Activated CD8-positive, alpha-beta T cell treated with anti-CD3 and anti-CD28 coated beads, Interleukin-2, amount 10 ng/mL, durations not matched to agents 7 days and 5 days (primary cell): Measurements from ENCODE around the gene MCF2L2. TPM values are rescaled to one million over a fixed set of nuclear protein-coding genes. Genes with fewer than 3 reads are reported as not detected.
"Not testable (repeated sequence)": the region's sequence is repeated elsewhere in the genome, so short reads cannot be mapped to it uniquely, and the experiment has no call there.

ENCODE experiments used
- ATAC-seq: fragments of 150-1000 bp; cut with Tn5 transposase; one replicate; pipeline ENCODE4 v1.10.0; 2021; ENCODE audit warnings: moderate library complexity
- CTCF ChIA-PET: fragments of 350-600 bp; sonication (Branson Sonifier 250); formaldehyde crosslinking; loops from one replicate; lab custom pipeline; 2021; ENCODE audit warnings: antibody characterized with exemption; lab: Charles Lee
- POLR2A ChIA-PET: fragments of 350-600 bp; sonication (Branson Sonifier 250); formaldehyde crosslinking; loops from one replicate; lab custom pipeline; 2021; ENCODE audit warnings: antibody characterized with exemption; lab: Charles Lee
- DNase-seq: peaks from one replicate; pipeline ENCODE4 v3.0.0-alpha.2; 2020
- H3K27ac Mint-ChIP-seq: one replicate; pipeline ENCODE4 v1.8.0; 2021; ENCODE audit warnings: mild to moderate bottlenecking, mixed read lengths
- H3K27me3 Mint-ChIP-seq: one replicate; pipeline ENCODE4 v1.8.0; 2021; ENCODE audit warnings: low read depth, mixed read lengths
- H3K36me3 Mint-ChIP-seq: one replicate; pipeline ENCODE4 v1.8.0; 2021; ENCODE audit warnings: low read depth, mixed read lengths
- H3K4me1 Mint-ChIP-seq: one replicate; pipeline ENCODE4 v1.8.0; 2021; ENCODE audit warnings: low read depth, mixed read lengths
- H3K4me3 Mint-ChIP-seq: one replicate; pipeline ENCODE4 v1.8.0; 2021; ENCODE audit warnings: mild to moderate bottlenecking, mixed read lengths
- H3K9me3 Mint-ChIP-seq: one replicate; pipeline ENCODE4 v1.8.0; 2022; ENCODE audit warnings: mixed read lengths; ENCODE audit not compliant: insufficient read depth
- total RNA-seq, 2 experiments: library from RNA; stranded (reverse); gene quantifications; one replicate each; pipeline ENCODE4 v1.2.3, GENCODE V29; 2021

The MCF2L2 gene
- total RNA-seq, 2 experiments from 2014 or later = 7.2 to 7.5 TPM

GRCh38 chr3:183442994-183443393 is 14.6 kb upstream of the MCF2L2 start:
- CTCF ChIA-PET = no interaction called here
- no peak for ATAC-seq
- peaks cover 8% of the 10 kb centered on the region for H3K36me3 Mint-ChIP-seq
- POLR2A ChIA-PET = no interaction called here
- peaks cover 3% of the 10 kb centered on the region for H3K9me3 Mint-ChIP-seq
- peaks cover 9% of the 10 kb centered on the region for H3K27me3 Mint-ChIP-seq
- no peak for DNase-seq
- peaks cover 13% of the 10 kb centered on the region for H3K4me1 Mint-ChIP-seq
- H3K4me3 Mint-ChIP-seq = no peak overlapping the region
- H3K27ac Mint-ChIP-seq = no peak overlapping the region

- POLR2A ChIA-PET = interaction anchor here (1.8 kb wide), 1 partner anchor 12 kb away, joined by 9 read pairs; the partner anchor contains the start of gene MCF2L2
- not testable (repeated sequence) for H3K36me3 Mint-ChIP-seq, H3K27ac Mint-ChIP-seq, H3K27me3 Mint-ChIP-seq, H3K4me3 Mint-ChIP-seq, H3K9me3 Mint-ChIP-seq, ATAC-seq, DNase-seq
- peaks cover 13% of the 10 kb centered on the region for H3K4me1 Mint-ChIP-seq
- CTCF ChIA-PET = interaction anchor here (1.0 kb wide), 1 partner anchor 326 kb away, joined by 3 read pairs; no protein-coding TSS in a partner anchor
Observed at GRCh38 chr3:183440521-183440920, 12.1 kb upstream of the MCF2L2 start.

GRCh38 chr3:183439515-183439914 is 11.1 kb upstream of the MCF2L2 start:
- ChIA-PET CTCF (interaction anchor here (1.0 to 1.2 kb wide), 3 partner anchors 8 to 327 kb away, joined by 3 to 4 read pairs (median 4); partner anchors contain the start of gene MCF2L2), POLR2A (interaction anchor here (0.6 to 1.8 kb wide), 2 partner anchors 11 to 350 kb away, joined by 3 to 9 read pairs; partner anchors contain the start of gene MCF2L2)
- Mint-ChIP-seq H3K27ac (no peak overlapping the region), H3K4me1 (peaks cover 14% of the 10 kb centered on the region), H3K9me3 (peaks cover 3% of the 10 kb centered on the region), H3K4me3 (no peak overlapping the region), H3K27me3 (peaks cover 12% of the 10 kb centered on the region), H3K36me3 (peaks cover 8% of the 10 kb centered on the region)
- DNase-seq (no peak), ATAC-seq (peak; percentile 47)

- Mint-ChIP-seq H3K4me3 (no peak overlapping the region), H3K4me1 (peaks cover 14% of the 10 kb centered on the region), H3K9me3 (peaks cover 3% of the 10 kb centered on the region), H3K36me3 (peaks cover 8% of the 10 kb centered on the region), H3K27me3 (peaks cover 12% of the 10 kb centered on the region), H3K27ac (no peak overlapping the region)
- DNase-seq (no peak), ATAC-seq (no peak)
- CTCF ChIA-PET = interaction anchor here (1.2 kb wide), 1 partner anchor 9 kb away, joined by 4 read pairs; no protein-coding TSS in a partner anchor
- POLR2A ChIA-PET = no interaction called here
Observed at GRCh38 chr3:183438735-183439134, 10.3 kb upstream of the MCF2L2 start.

GRCh38 chr3:183437666-183438564 is 9.5 kb upstream of the MCF2L2 start:
- Mint-ChIP-seq H3K4me3 (no peak overlapping the region), H3K4me1 (peaks cover 14% of the 10 kb centered on the region), H3K36me3 (no peaks in the 10 kb centered on the region), H3K9me3 (peaks cover 3% of the 10 kb centered on the region), H3K27ac (no peak overlapping the region), H3K27me3 (peaks cover 6% of the 10 kb centered on the region)
- POLR2A ChIA-PET = interaction anchor here (0.8 kb wide), 1 partner anchor 10 kb away, joined by 4 read pairs; the partner anchor contains the start of gene MCF2L2
- no peak for ATAC-seq
- no peak for DNase-seq
- CTCF ChIA-PET = interaction anchor here (1.2 kb wide), 1 partner anchor 10 kb away, joined by 4 read pairs; no protein-coding TSS in a partner anchor

- DNase-seq (no peak), ATAC-seq (no peak)
- ChIA-PET CTCF (no interaction called here), POLR2A (no interaction called here)
- no peaks in the 10 kb centered on the region for H3K9me3 Mint-ChIP-seq
- no peaks in the 10 kb centered on the region for H3K36me3 Mint-ChIP-seq
- no peak overlapping the region for H3K4me3 Mint-ChIP-seq
- peaks cover 9% of the 10 kb centered on the region for H3K27me3 Mint-ChIP-seq
- no peak overlapping the region for H3K27ac Mint-ChIP-seq
- peaks cover 14% of the 10 kb centered on the region for H3K4me1 Mint-ChIP-seq
Observed at GRCh38 chr3:183437061-183437460, 8.6 kb upstream of the MCF2L2 start.

GRCh38 chr3:183435661-183436060 is 7.2 kb upstream of the MCF2L2 start:
- no peaks in the 10 kb centered on the region for H3K9me3 Mint-ChIP-seq
- ChIA-PET CTCF (no interaction called here), POLR2A (no interaction called here)
- H3K27me3 Mint-ChIP-seq = peaks cover 12% of the 10 kb centered on the region
- no peak for DNase-seq
- no peak overlapping the region for H3K27ac Mint-ChIP-seq
- no peaks in the 10 kb centered on the region for H3K36me3 Mint-ChIP-seq
- peak; percentile 24 for ATAC-seq
- no peak overlapping the region for H3K4me3 Mint-ChIP-seq
- peaks cover 15% of the 10 kb centered on the region for H3K4me1 Mint-ChIP-seq

GRCh38 chr3:183434992-183435391 is 6.6 kb upstream of the MCF2L2 start:
- CTCF ChIA-PET = interaction anchor here (1.1 kb wide), 1 partner anchor 450 kb away, joined by 3 read pairs; the partner anchor contains the start of gene PARL
- no peak overlapping the region for H3K27ac Mint-ChIP-seq
- POLR2A ChIA-PET = no interaction called here
- H3K36me3 Mint-ChIP-seq = no peaks in the 10 kb centered on the region
- peaks cover 20% of the 10 kb centered on the region for H3K4me1 Mint-ChIP-seq
- no peak for DNase-seq
- ATAC-seq = no peak
- H3K9me3 Mint-ChIP-seq = no peaks in the 10 kb centered on the region
- no peak overlapping the region for H3K4me3 Mint-ChIP-seq
- H3K27me3 Mint-ChIP-seq = peaks cover 12% of the 10 kb centered on the region

- H3K27ac Mint-ChIP-seq = no peak overlapping the region
- POLR2A ChIA-PET = no interaction called here
- H3K4me3 Mint-ChIP-seq = no peak overlapping the region
- H3K36me3 Mint-ChIP-seq = no peaks in the 10 kb centered on the region
- H3K9me3 Mint-ChIP-seq = no peaks in the 10 kb centered on the region
- peaks cover 12% of the 10 kb centered on the region for H3K27me3 Mint-ChIP-seq
- DNase-seq (no peak), ATAC-seq (no peak)
- peaks cover 21% of the 10 kb centered on the region for H3K4me1 Mint-ChIP-seq
- CTCF ChIA-PET = interaction anchor here (1.1 kb wide), 1 partner anchor 450 kb away, joined by 3 read pairs; the partner anchor contains the start of gene PARL
Observed at GRCh38 chr3:183434503-183434902, 6.1 kb upstream of the MCF2L2 start.

- Mint-ChIP-seq H3K27me3 (peaks cover 12% of the 10 kb centered on the region), H3K4me1 (peaks cover 34% of the 10 kb centered on the region), H3K27ac (no peak overlapping the region), H3K4me3 (peak overlapping the region; percentile 2), H3K36me3 (no peaks in the 10 kb centered on the region), H3K9me3 (no peaks in the 10 kb centered on the region)
- CTCF ChIA-PET = interaction anchor here (0.6 to 1.5 kb wide), 5 partner anchors 15 to 455 kb away, joined by 3 read pairs; no protein-coding TSS in a partner anchor
- POLR2A ChIA-PET = interaction anchor here (1.1 to 1.3 kb wide), 2 partner anchors 8 to 268 kb away, joined by 3 read pairs; no protein-coding TSS in a partner anchor
- ATAC-seq (peak; percentile 23), DNase-seq (no peak)
Observed at GRCh38 chr3:183430325-183430957, 2.0 kb upstream of the MCF2L2 start.

GRCh38 chr3:183427876-183428446 is 458 bp downstream of the MCF2L2 start:
- H3K4me3 Mint-ChIP-seq = peak overlapping the region; percentile 84
- CTCF ChIA-PET = interaction anchor here (0.8 to 1.9 kb wide), 4 partner anchors 12 to 580 kb away, joined by 3 to 4 read pairs (median 4); no protein-coding TSS in a partner anchor

More at GRCh38 chr3:183427876-183428446, 458 bp downstream of the MCF2L2 start:
- H3K9me3 Mint-ChIP-seq = no peaks in the 10 kb centered on the region
- peaks cover 8% of the 10 kb centered on the region for H3K27me3 Mint-ChIP-seq
- H3K36me3 Mint-ChIP-seq = peaks cover 3% of the 10 kb centered on the region
- peak; percentile 54 for ATAC-seq
- H3K27ac Mint-ChIP-seq = peak overlapping the region; percentile 70
- peaks cover 37% of the 10 kb centered on the region for H3K4me1 Mint-ChIP-seq
- POLR2A ChIA-PET = interaction anchor here (0.6 to 1.7 kb wide), 5 partner anchors 10 to 208 kb away, joined by 3 to 10 read pairs (median 8); partner anchors contain the start of gene KLHL24
- DNase-seq = peak; percentile 50
